H4 (cell line): ENCODE data around the gene ATP9B. TPM values are rescaled to one million over a fixed set of nuclear protein-coding genes. Genes with fewer than 3 reads are reported as not detected.

Experiments
- DNase-seq: peaks from one replicate; pipeline ENCODE4 v3.0.0-alpha.2; 2015; ENCODE audit warnings: low spot score
- total RNA-seq: library from RNA; depleted of rRNA; stranded (reverse); fragments of >200 nt; shearing (Covaris generic); gene quantifications from 2 replicates; pipeline ENCODE4 v1.2.3, GENCODE V29; 2014; rRNA removed

The ATP9B gene
- total RNA-seq, 1 experiment from 2014 or later: 9.4 TPM

GRCh38 chr18:79427368-79428225 lies 358.4 kb downstream of the ATP9B start:
- DNase-seq: no peak

Other genes with a start within 250 kb of the ATP9B start
- 0.08 TPM in 1 of 2 replicates, not detected in the other for gene SALL3, start 89.6 kb upstream of the ATP9B start, total RNA-seq